BE2C (cell line): ENCODE measurements around the gene CHRNA5.
"Not testable (repeated sequence)": the region's sequence is repeated elsewhere in the genome, so short reads cannot be mapped to it uniquely, and the experiment has no call there.

ENCODE experiments used
- DNase-seq: peaks from one replicate; pipeline ENCODE4 v3.0.0-alpha.2; 2020
- H3K27me3 ChIP-seq: fragments of 250-450 bp; sonication (Bioruptor Pico); 2 replicates; pipeline ENCODE4 v1.5.1; 2020; ENCODE audit warnings: mild to moderate bottlenecking
- H3K36me3 ChIP-seq: fragments of 250-450 bp; sonication (Bioruptor Pico); 2 replicates; pipeline ENCODE4 v1.5.1; 2020; ENCODE audit warnings: mild to moderate bottlenecking
- H3K4me1 ChIP-seq: fragments of 250-450 bp; sonication (Bioruptor Pico); 2 replicates; pipeline ENCODE4 v1.5.1; 2020
- H3K4me3 ChIP-seq: 2 replicates; pipeline ENCODE4 v1.5.1; 2011; ENCODE audit warnings: low read depth, low read length
- H3K9me3 ChIP-seq: fragments of 250-450 bp; sonication (Bioruptor Pico); 2 replicates; pipeline ENCODE4 v1.5.1; 2020
- TF ChIP-seq, protein P1 (sequence below): IDR thresholded peaks from 2 replicates; pipeline ENCODE4 v1.5.1; 2012; ENCODE audit warnings: mild to moderate bottlenecking, low read depth, low read length

CHRNA5 gene

GRCh38 chr15:78542647-78543046 lies 22.7 kb upstream of the CHRNA5 start:
- no peak for DNase-seq
- Histone ChIP-seq H3K9me3 (no peaks in the 10 kb centered on the region), H3K4me3 (no peak overlapping the region), H3K27me3 (no peaks in the 10 kb centered on the region), H3K4me1 (no peaks in the 10 kb centered on the region), H3K36me3 (peaks cover 49% of the 10 kb centered on the region)
- TF ChIP-seq, protein P1, sequence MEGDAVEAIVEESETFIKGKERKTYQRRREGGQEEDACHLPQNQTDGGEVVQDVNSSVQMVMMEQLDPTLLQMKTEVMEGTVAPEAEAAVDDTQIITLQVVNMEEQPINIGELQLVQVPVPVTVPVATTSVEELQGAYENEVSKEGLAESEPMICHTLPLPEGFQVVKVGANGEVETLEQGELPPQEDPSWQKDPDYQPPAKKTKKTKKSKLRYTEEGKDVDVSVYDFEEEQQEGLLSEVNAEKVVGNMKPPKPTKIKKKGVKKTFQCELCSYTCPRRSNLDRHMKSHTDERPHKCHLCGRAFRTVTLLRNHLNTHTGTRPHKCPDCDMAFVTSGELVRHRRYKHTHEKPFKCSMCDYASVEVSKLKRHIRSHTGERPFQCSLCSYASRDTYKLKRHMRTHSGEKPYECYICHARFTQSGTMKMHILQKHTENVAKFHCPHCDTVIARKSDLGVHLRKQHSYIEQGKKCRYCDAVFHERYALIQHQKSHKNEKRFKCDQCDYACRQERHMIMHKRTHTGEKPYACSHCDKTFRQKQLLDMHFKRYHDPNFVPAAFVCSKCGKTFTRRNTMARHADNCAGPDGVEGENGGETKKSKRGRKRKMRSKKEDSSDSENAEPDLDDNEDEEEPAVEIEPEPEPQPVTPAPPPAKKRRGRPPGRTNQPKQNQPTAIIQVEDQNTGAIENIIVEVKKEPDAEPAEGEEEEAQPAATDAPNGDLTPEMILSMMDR = no peak

DNA sequence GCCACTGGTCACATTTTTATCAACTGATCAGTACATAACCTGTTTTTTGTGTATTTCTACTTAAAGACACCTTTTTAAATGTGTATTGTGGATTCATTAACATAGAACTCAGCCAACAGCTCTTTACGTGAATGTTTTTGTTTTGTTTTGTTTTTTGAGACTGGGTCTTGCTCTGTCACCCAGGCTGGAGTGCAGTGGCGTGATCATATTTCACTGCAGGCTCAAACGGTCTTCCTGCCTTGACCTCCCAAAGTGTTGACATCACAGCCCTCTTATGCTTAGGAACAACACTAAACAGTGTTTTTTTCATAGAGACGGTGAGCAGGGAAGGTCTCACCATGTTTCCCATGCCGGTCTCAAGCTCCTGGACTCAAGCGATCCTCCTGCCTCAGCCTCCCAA lies 15.1 kb upstream of the CHRNA5 start:
- H3K27me3 ChIP-seq = no peaks in the 10 kb centered on the region
- no peak overlapping the region for H3K4me3 ChIP-seq
- TF ChIP-seq, protein P1 = no peak
- DNase-seq = no peak
- no peaks in the 10 kb centered on the region for H3K4me1 ChIP-seq
- H3K36me3 ChIP-seq = peaks cover 57% of the 10 kb centered on the region
- no peaks in the 10 kb centered on the region for H3K9me3 ChIP-seq

DNA sequence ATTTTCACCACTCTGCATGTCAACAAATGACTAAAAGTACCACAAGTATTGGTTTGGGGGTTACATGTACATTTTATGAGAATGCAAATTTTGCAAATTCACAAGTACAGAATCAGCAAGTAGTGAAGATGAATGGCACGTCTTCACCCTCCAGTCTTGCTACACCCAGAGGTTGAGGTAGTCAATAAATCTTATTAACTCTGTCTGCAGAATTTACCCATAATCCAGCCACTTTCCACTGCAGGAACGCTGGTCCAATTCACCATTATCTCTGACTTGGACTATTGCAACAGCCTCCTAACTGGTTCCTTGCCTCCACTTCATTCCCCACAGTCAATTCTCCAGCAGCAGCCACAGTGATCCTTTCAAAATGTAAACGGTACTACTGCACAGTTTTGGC lies 14.5 kb upstream of the CHRNA5 start:
- peaks cover 50% of the 10 kb centered on the region for H3K36me3 ChIP-seq
- no peak for DNase-seq
- H3K4me3 ChIP-seq = no peak overlapping the region
- TF ChIP-seq, protein P1 = no peak
- H3K27me3 ChIP-seq = no peaks in the 10 kb centered on the region
- H3K4me1 ChIP-seq = no peaks in the 10 kb centered on the region
- no peaks in the 10 kb centered on the region for H3K9me3 ChIP-seq

GRCh38 chr15:78551902-78552301 lies 13.4 kb upstream of the CHRNA5 start:
- Histone ChIP-seq H3K36me3 (peaks cover 40% of the 10 kb centered on the region), H3K27me3 (no peaks in the 10 kb centered on the region), H3K4me1 (no peaks in the 10 kb centered on the region), H3K4me3 (no peak overlapping the region), H3K9me3 (no peaks in the 10 kb centered on the region)
- TF ChIP-seq, protein P1 = no peak
- DNase-seq = no peak

DNA sequence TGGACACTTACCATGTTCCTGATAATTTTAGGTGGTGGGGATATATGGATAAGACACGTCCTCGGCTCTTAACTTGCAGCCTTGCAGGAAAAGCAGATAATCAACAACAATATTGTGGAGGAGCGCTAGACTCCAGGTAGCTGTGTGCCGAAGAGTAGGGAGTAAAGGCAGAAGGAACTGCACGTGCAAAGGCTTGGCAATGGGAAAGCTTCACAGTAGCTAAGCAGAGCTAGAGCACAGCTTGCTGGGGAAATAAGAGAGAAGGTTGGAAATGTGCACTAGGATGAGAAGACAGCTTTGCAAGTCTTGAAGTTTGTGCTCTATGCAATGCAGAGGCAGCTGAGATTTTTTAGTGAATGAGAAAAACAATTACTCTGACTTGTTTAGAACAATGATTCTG lies 12.7 kb upstream of the CHRNA5 start:
- TF ChIP-seq, protein P1 = no peak
- Histone ChIP-seq H3K9me3 (no peaks in the 10 kb centered on the region), H3K27me3 (no peaks in the 10 kb centered on the region), H3K4me1 (no peaks in the 10 kb centered on the region), H3K36me3 (peaks cover 33% of the 10 kb centered on the region), H3K4me3 (no peak overlapping the region)
- no peak for DNase-seq

- H3K4me3 ChIP-seq, H3K36me3 ChIP-seq, DNase-seq, H3K9me3 ChIP-seq, H3K4me1 ChIP-seq, H3K27me3 ChIP-seq: not testable (repeated sequence)
Observed at GRCh38 chr15:78560201-78560600, 5.1 kb upstream of the CHRNA5 start.

DNA sequence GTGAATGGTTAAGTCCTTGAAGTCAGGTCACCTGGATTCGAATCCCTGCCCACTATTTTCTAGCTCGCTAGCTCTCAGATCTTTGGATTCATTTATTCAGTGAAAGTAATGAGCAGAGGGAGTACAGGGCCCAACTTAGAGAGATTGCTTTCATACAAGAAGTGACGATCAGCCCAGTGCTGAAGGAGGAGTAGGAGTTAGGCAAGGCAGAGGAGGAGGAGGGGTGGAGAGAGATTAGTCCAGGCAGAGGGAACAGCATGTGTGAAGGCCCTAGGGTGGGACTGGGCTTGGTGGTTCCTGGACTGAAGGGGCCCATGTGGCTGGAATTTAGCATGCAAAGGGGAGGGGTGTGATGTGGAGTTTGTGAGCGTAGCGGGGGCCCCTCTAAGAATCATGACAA lies 3.8 kb upstream of the CHRNA5 start:
- no peak for DNase-seq
- peaks cover 4% of the 10 kb centered on the region; the same call in 1 of the 2 replicates for H3K4me1 ChIP-seq
- H3K27me3 ChIP-seq = no peaks in the 10 kb centered on the region
- TF ChIP-seq, protein P1 = no peak
- H3K4me3 ChIP-seq = no peak overlapping the region
- H3K36me3 ChIP-seq = no peaks in the 10 kb centered on the region
- H3K9me3 ChIP-seq = no peaks in the 10 kb centered on the region
